HG03097 (cell line): Measurements from ENCODE around the gene PHACTR3.

Source experiments
- ATAC-seq: cut with Tn5 transposase; IDR thresholded peaks from one replicate; pipeline ENCODE4 v1.9.1; 2021; ENCODE audit not compliant: unreplicated experiment, low FRiP score

The PHACTR3 gene

GRCh38 chr20:59688356-59688755, 84.0 kb downstream of the PHACTR3 start:
- ATAC-seq, result no peak

GRCh38 chr20:59688999-59689398, 84.7 kb downstream of the PHACTR3 start:
- no peak for ATAC-seq

GRCh38 chr20:59690101-59690500, 85.8 kb downstream of the PHACTR3 start:
- ATAC-seq, result no peak

- ATAC-seq, result no peak
Observed at GRCh38 chr20:59690976-59691375, 86.6 kb downstream of the PHACTR3 start.

GRCh38 chr20:59692139-59692538, 87.8 kb downstream of the PHACTR3 start:
- ATAC-seq, result no peak

GRCh38 chr20:59693587-59693986, 89.2 kb downstream of the PHACTR3 start:
- ATAC-seq, result no peak

GRCh38 chr20:59696476-59696875, 92.1 kb downstream of the PHACTR3 start:
- no peak for ATAC-seq

GRCh38 chr20:59697068-59697467, 92.7 kb downstream of the PHACTR3 start:
- no peak for ATAC-seq

GRCh38 chr20:59698598-59698997, 94.3 kb downstream of the PHACTR3 start:
- ATAC-seq, result no peak

GRCh38 chr20:59701236-59701635, 96.9 kb downstream of the PHACTR3 start:
- no peak for ATAC-seq

- no peak for ATAC-seq
Observed at GRCh38 chr20:59703046-59703445, 98.7 kb downstream of the PHACTR3 start.

- ATAC-seq, result no peak
Observed at GRCh38 chr20:59705651-59706399, 101.5 kb downstream of the PHACTR3 start.

GRCh38 chr20:59706400-59706693, 102.0 kb downstream of the PHACTR3 start:
- no peak for ATAC-seq

GRCh38 chr20:59708326-59708725, 104.0 kb downstream of the PHACTR3 start:
- no peak for ATAC-seq

GRCh38 chr20:59709636-59710035, 105.3 kb downstream of the PHACTR3 start:
- ATAC-seq, result no peak

- no peak for ATAC-seq
Observed at GRCh38 chr20:59718071-59718470, 113.7 kb downstream of the PHACTR3 start.

- ATAC-seq, result no peak
Observed at GRCh38 chr20:59718751-59719150, 114.4 kb downstream of the PHACTR3 start.

GRCh38 chr20:59720013-59720412, 115.7 kb downstream of the PHACTR3 start:
- ATAC-seq, result no peak

- ATAC-seq, result no peak
Observed at GRCh38 chr20:59721386-59721785, 117.0 kb downstream of the PHACTR3 start.

GRCh38 chr20:59723108-59723500, 118.8 kb downstream of the PHACTR3 start:
- no peak for ATAC-seq

GRCh38 chr20:59723607-59724456, 119.5 kb downstream of the PHACTR3 start:
- no peak for ATAC-seq
